Measurements from ENCODE around the gene KTI12. TPM values are rescaled to one million over a fixed set of nuclear protein-coding genes. Genes with fewer than 3 reads are reported as not detected.
A peak's percentile ranks its signal among the peaks of the same experiment; 100 is the strongest.

KTI12 gene
- total and polyA plus RNA-seq, 7 donors = 4.9 to 15.0 (median 9.6) TPM

GRCh38 chr1:52070704-52071103, 37.1 kb upstream of the KTI12 start:
- intact Hi-C loops (cut with DNase I) = no loop called here
- H3K4me1 ChIP-seq = no peaks in the 10 kb centered on the region
- H3K27me3 ChIP-seq = no peaks in the 10 kb centered on the region
- H3K36me3 ChIP-seq = peaks cover 4 to 45% (median 12%) of the 10 kb centered on the region in 4 donors
- H3K4me3 ChIP-seq = no peak overlapping the region
- TF ChIP-seq EP300 (IDR thresholded peaks at IDR 0.05) (no peak), POLR2AphosphoS5 (IDR thresholded peaks at IDR 0.05) (no peak), CTCF (IDR thresholded peaks at IDR 0.05) (no peak), POLR2A (IDR thresholded peaks at IDR 0.05) (no peak)
- H3K9me3 ChIP-seq = no peaks in the 10 kb centered on the region
- WGBS, 2 donors = 58 to 83% methylated on average over 4 of the region's 4 CpGs
- no peak for DNase-seq
- H3K27ac ChIP-seq = no peak overlapping the region

- no peak for DNase-seq
- intact Hi-C loops (cut with DNase I) = no loop called here
Measured at GRCh38 chr1:52063192-52063591, 29.6 kb upstream of the KTI12 start.

GRCh38 chr1:52060822-52061221, 27.2 kb upstream of the KTI12 start:
- no peak for DNase-seq
- Histone ChIP-seq H3K27me3 (no peaks in the 10 kb centered on the region), H3K4me3 (no peak overlapping the region), H3K36me3 (peaks cover 3 to 50% (median 27%) of the 10 kb centered on the region in 4 donors), H3K4me1 (peaks cover 0 to 30% (median 22%) of the 10 kb centered on the region in 4 donors), H3K9me3 (no peaks in the 10 kb centered on the region), H3K27ac (no peak overlapping the region)
- intact Hi-C loops (cut with DNase I) = no loop called here
- WGBS, 2 donors = 91 to 93% methylated on average over 4 of the region's 4 CpGs
- no peak for TF ChIP-seq POLR2A (IDR thresholded peaks at IDR 0.05)
- no peak for TF ChIP-seq POLR2AphosphoS5 (IDR thresholded peaks at IDR 0.05)
- no peak for TF ChIP-seq CTCF (IDR thresholded peaks at IDR 0.05)
- no peak for TF ChIP-seq EP300 (IDR thresholded peaks at IDR 0.05)

More at GRCh38 chr1:52063192-52063591, 29.6 kb upstream of the KTI12 start:
- Histone ChIP-seq H3K36me3 (peaks cover 8 to 73% (median 36%) of the 10 kb centered on the region in 4 donors), H3K4me3 (no peak overlapping the region), H3K4me1 (peaks cover 0 to 15% (median 8%) of the 10 kb centered on the region in 4 donors), H3K27me3 (no peaks in the 10 kb centered on the region), H3K9me3 (no peaks in the 10 kb centered on the region), H3K27ac (no peak overlapping the region)
- WGBS, 2 donors = 90 to 94% methylated on average over 2 of the region's 2 CpGs
- no peak for TF ChIP-seq CTCF (IDR thresholded peaks at IDR 0.05)

- WGBS, 2 donors = 91 to 92% methylated on average over 1 of the region's 1 CpG
- Histone ChIP-seq H3K36me3 (peaks cover 3 to 40% (median 18%) of the 10 kb centered on the region in 4 donors), H3K27ac (no peak overlapping the region), H3K9me3 (no peaks in the 10 kb centered on the region), H3K4me3 (no peak overlapping the region), H3K27me3 (no peaks in the 10 kb centered on the region), H3K4me1 (peaks cover 0 to 30% (median 22%) of the 10 kb centered on the region in 4 donors)
- DNase-seq = no peak
- no peak for TF ChIP-seq EP300 (IDR thresholded peaks at IDR 0.05)
- no peak for TF ChIP-seq CTCF (IDR thresholded peaks at IDR 0.05)
- no peak for TF ChIP-seq POLR2AphosphoS5 (IDR thresholded peaks at IDR 0.05)
- TF ChIP-seq POLR2A (IDR thresholded peaks at IDR 0.05) = no peak
- intact Hi-C loops (cut with DNase I) = loop anchor here (5.0 to 10.0 kb wide), 2 partner anchors 82 to 235 kb away; partner anchors contain the start of gene ZFYVE9
Measured at GRCh38 chr1:52059888-52060287, 26.3 kb upstream of the KTI12 start.

- H3K9me3 ChIP-seq = no peaks in the 10 kb centered on the region
- intact Hi-C loops (cut with DNase I) = loop anchor here (5.0 to 10.0 kb wide), 2 partner anchors 83 to 235 kb away; partner anchors contain the start of gene ZFYVE9
- peaks cover 0 to 34% (median 26%) of the 10 kb centered on the region in 4 donors for H3K4me1 ChIP-seq
- H3K4me3 ChIP-seq = no peak overlapping the region
- H3K27ac ChIP-seq = peak overlapping the region in 1 of 4 donors; percentile 40
- H3K36me3 ChIP-seq = peaks cover 3 to 34% (median 16%) of the 10 kb centered on the region in 4 donors
- TF ChIP-seq EP300 (IDR thresholded peaks at IDR 0.05) (no peak), CTCF (IDR thresholded peaks at IDR 0.05) (no peak), POLR2A (IDR thresholded peaks at IDR 0.05) (no peak), POLR2AphosphoS5 (IDR thresholded peaks at IDR 0.05) (no peak)
- H3K27me3 ChIP-seq = no peaks in the 10 kb centered on the region
- no peak for DNase-seq
Measured at GRCh38 chr1:52059321-52059720, 25.7 kb upstream of the KTI12 start.
